CD4-positive, alpha-beta T cell treated with Interleukin-4 for 1 hour (primary cell): ENCODE data around the gene EEF1AKMT4.
"Not testable (repeated sequence)": the region's sequence is repeated elsewhere in the genome, so short reads cannot be mapped to it uniquely, and the experiment has no call there.

Experiments used
- DNase-seq, 2 donors: peaks; one replicate each; pipeline ENCODE4 v3.0.0-alpha.2; 2020 to 2022

EEF1AKMT4 gene

GRCh38 chr3:184261270-184261853 lies 11.9 kb downstream of the EEF1AKMT4 start, which contains the start of gene CAMK2N2:
TSS of gene CAMK2N2 (minus strand) at chr3:184261553. CDS start at chr3:184261285, 268 bp downstream.
- DNase-seq, result peak; percentile 48 to 70

GRCh38 chr3:184261854-184262763 lies 12.6 kb downstream of the EEF1AKMT4 start:
- DNase-seq, result peak; percentile 14 to 20

- no peak for DNase-seq
These were observed 13.3 kb downstream of the EEF1AKMT4 start for GRCh38 chr3:184262764-184263179.

- DNase-seq, result not testable (repeated sequence)
These were observed 17.8 kb downstream of the EEF1AKMT4 start for GRCh38 chr3:184267249-184267648.

- DNase-seq, result no peak
These were observed 22.8 kb downstream of the EEF1AKMT4 start for GRCh38 chr3:184272269-184272668.

- DNase-seq, result no peak
These were observed 25.9 kb downstream of the EEF1AKMT4 start for GRCh38 chr3:184275381-184275701.

- no peak for DNase-seq
These were observed 26.8 kb downstream of the EEF1AKMT4 start, which contains the start of gene ECE2 for GRCh38 chr3:184275961-184276910. TSS of gene ECE2 (plus strand) at chr3:184276022. CDS start at chr3:184276154, 132 bp downstream.

GRCh38 chr3:184277366-184277765 lies 27.9 kb downstream of the EEF1AKMT4 start:
- DNase-seq, result no peak

GRCh38 chr3:184282941-184283340 lies 33.5 kb downstream of the EEF1AKMT4 start:
- DNase-seq, result no peak

- DNase-seq, result no peak
These were observed 34.2 kb downstream of the EEF1AKMT4 start for GRCh38 chr3:184283681-184284080.

GRCh38 chr3:184284696-184285095 lies 35.2 kb downstream of the EEF1AKMT4 start:
- DNase-seq, result no peak

GRCh38 chr3:184289426-184289938 lies 40.0 kb downstream of the EEF1AKMT4 start:
- peak; percentile 49 to 59 for DNase-seq

GRCh38 chr3:184290331-184290730 lies 40.9 kb downstream of the EEF1AKMT4 start:
- no peak for DNase-seq

GRCh38 chr3:184291044-184291737 lies 41.7 kb downstream of the EEF1AKMT4 start:
- DNase-seq, result no peak

- no peak for DNase-seq
These were observed 42.4 kb downstream of the EEF1AKMT4 start for GRCh38 chr3:184291738-184292445.

GRCh38 chr3:184295771-184296170 lies 46.3 kb downstream of the EEF1AKMT4 start:
- DNase-seq, result no peak

GRCh38 chr3:184296616-184297015 lies 47.1 kb downstream of the EEF1AKMT4 start:
- no peak for DNase-seq

- peak; percentile 97 to 99 for DNase-seq
These were observed 49.5 kb downstream of the EEF1AKMT4 start, which contains the start of gene PSMD2 for GRCh38 chr3:184298759-184299487. TSS of gene PSMD2 (plus strand) at chr3:184299241. CDS start at chr3:184299267, 26 bp downstream.

- no peak for DNase-seq
These were observed 50.3 kb downstream of the EEF1AKMT4 start for GRCh38 chr3:184299488-184300377.
